ENCODE measurements around the gene DNAH14.
A peak's percentile ranks its signal among the peaks of the same experiment; 100 is the strongest.
"Not testable (repeated sequence)": the region's sequence is repeated elsewhere in the genome, so short reads cannot be mapped to it uniquely, and the experiment has no call there.

The DNAH14 gene

DNA sequence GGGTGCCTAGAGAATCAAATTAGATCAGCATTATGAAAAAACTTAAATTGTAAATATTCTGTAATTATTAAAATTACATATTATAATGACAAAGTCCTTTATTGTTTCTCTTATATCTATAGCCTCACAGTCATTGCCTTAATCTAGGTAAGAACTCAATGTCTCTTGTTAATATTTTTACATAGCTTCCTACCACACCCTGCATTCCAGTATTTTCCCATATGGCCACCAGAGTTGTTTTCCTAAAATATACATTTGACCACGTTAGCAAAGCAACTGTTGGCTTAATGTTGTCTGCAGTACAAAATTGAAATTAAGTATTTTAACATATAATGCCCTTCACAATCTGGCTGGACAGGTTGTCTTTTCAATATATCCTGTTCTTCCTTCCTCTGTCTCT lies 230.3 kb downstream of the DNAH14 start:
- DNase-seq = no peak

DNA sequence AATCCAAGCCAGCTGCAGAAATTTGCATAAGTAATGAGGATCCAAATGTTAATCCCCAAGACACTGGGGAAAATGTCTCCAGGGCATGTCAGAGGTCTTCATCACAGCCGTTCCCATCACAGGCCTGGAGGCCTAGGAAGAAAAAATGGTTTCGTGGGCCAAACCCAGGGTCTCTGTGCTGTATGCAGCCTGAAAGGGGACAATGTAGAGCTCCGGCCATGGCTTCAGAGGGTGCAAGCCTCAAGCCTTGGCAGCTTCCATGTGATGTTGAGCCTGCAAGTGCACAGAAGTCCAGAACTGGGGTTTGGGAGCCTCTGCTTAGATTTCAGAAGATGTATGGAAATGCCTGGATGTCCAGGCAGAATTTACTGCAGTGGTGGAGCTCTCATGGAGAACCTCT lies 247.9 kb downstream of the DNAH14 start:
- not testable (repeated sequence) for DNase-seq

DNA sequence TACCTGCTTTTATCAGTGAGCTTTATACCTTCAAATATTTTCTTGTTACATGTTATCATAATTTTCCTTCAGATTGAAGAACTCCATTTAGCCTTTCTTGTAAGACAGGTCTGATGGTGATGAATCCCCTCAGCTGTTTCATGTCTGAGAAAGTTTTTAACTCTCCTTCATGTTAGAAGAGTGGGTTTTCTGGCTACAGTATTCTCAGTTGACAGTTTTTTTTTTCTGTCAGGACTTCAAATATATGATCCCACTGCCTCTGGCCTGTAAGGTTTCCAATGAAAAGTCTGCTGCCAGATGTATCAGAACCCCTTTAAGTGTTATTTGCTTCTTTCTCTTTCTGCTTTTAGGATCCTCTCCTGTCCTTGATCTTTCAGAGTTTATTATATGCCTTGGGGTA lies 250.2 kb downstream of the DNAH14 start:
- no peak for DNase-seq

DNA sequence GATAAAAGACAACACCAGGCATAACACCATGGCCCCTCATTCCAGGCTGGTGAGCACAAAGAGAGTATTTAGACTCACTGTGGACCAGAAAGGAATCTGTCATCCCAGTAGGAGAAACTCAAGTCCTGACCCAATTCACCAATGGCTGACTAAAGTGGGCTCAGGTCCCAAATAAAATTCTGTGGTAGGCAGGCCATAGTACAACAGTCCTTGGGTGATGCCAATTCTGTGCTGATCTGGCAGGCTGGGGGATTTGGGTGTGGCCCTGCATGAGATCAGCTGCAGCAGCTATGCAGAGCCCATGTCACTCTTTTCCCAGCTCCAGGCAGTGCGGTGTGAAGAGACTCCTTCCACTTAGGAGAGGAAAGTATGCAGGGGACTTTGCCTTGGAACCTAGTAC lies 253.2 kb downstream of the DNAH14 start:
- DNase-seq = no peak

DNA sequence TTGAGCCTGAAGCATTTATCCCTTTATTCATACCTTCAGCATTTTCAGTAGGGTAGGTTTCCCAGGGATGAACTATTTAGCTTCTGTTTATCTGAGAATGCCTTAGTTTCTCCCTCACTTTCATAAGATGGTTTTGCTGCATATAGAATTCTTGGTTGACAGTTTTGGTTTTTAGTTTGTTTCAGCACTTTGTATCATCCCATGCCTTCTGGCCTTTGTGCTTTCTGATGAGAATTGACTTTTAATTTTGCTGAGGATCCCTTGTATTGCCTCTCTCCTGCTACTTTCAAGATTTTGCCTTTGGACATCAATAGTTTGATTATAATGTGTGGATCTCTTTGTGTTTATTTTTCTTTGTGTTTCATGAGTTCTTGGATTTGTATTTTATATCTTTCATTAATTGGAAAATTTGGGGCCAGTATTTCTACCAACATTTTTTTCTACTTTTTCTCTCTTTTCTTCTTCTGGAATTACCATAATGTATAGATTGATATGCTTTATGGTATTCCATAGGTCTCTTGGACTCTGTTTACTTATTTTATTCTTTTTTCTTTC lies 261.8 kb downstream of the DNAH14 start:
- no peak for DNase-seq

DNA sequence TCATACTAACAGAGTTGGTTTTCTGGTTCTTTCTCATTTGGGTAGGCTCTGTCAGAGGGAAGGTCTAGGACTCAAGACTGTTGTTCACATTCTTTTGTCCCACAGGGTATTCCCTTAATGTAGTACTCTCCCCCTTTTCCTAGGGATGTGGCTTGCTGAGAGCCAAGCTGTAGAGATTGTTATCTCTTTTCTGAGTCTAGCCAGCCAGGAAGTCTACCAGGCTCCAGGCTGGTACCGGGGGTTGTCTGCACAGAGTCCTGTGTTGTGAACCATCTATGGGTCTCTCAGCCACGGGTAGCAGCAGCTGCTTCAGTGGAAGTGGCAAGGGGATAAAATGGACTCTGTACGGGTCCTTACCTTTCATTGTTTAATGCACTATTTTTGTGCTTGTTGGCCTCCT lies 272.0 kb downstream of the DNAH14 start:
- DNase-seq = no peak

DNA sequence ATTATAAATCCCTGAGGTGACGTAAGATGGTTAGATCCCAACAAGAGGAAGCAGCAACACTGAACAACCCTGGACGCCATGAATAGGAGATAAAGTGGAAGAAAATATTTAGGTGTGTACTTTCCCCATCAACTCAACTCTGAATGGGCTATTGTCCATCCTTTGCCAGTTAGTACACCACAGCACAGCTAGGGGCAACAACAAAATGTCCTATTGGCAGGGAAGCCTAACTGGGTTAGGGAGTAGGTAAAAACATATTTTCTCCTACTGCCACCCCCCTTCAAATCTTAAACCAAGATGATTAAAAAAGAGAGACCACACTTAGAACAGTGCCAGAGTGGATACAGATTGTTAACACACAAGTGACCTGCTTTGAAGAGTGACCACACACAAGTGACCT lies 278.3 kb downstream of the DNAH14 start:
- no peak for DNase-seq

DNA sequence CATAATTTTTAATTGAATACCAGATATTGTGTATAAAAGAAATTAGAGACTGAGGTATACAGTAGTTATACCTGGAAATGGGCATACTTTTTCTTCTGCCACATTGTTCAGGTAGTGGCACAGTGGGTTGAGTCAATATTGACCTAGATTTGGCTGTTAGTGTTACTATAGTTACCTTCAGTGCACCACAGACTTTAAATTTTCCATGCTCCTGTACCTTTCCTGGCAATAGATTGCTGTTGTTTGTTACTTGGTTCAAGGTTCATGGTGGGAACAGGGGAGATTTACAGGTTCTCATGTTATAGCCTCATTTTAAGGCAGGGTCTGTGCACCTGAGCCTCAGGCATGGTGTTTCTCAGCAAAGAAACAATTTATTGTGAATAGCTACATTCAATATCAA lies 279.7 kb downstream of the DNAH14 start:
- no peak for DNase-seq

DNA sequence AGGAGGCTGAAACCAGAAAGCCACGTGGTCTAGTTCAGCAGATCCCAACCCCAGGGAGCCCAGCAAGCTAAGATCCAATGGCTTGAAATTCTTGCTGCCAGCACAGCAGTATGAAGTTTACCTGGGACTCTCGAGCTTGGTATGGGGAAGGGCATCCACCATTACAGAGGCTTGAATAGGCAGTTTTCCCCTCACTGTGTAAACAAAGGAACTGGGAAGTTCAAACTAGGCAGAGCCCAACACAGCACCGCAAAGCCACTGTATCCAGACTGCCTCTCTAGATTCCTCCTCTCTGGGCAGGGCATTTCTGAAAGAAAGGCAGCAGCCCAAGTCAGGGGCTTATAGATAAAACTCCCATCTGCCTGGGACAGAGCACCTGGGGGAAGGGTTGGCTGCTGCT lies 280.7 kb downstream of the DNAH14 start:
- not testable (repeated sequence) for DNase-seq

DNA sequence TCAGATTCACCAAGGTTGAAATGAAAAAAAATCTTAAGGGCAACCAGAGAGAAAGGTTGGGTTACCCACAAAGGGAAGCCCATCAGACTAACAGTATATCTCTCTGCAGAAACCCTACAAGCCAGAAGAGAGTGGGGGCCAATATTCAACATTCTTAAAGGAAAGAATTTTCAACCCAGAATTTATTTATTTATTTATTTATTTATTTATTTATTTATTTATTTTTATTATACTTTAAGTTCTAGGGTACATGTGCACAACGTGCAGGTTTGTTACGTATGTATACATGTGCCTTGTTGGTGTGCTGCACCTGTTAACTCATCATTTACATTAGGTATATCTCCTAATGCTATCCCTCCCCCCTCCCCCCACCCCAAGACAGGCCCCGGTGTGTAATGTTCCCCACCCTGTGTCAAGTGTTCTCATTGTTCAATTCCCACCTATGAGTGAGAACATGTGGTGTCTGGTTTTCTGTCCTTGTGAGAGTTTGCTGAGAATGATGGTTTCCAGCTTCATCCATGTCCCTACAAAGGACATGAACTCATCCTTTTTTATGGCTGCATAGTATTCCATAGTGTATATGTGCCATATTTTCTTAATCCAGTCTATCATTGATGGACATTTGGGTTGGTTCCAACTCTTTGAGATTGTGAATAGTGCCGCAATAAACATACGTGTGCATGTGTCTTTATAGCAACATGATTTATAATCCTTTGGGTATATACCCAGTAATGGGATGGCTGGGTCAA lies 282.4 kb downstream of the DNAH14 start:
- not testable (repeated sequence) for DNase-seq

DNA sequence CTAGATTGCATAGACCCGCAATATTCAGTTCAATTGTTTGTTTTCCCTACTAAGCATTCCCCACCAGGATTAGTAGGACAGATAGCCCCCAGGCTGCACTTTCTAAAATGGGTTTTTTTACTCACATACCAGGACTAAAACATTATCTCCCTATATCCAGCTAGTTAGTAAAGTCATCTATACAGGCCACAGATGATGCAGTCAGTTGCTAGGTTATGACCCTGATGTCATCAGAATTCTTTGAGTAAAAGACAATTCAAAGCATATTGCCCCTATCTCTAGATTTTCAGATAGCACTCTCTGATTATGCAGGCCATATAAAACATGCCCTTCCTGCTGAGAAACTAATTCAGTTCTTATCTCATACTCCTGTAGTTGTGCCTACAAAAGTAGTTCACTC lies 294.8 kb downstream of the DNAH14 start:
- no peak for DNase-seq

DNA sequence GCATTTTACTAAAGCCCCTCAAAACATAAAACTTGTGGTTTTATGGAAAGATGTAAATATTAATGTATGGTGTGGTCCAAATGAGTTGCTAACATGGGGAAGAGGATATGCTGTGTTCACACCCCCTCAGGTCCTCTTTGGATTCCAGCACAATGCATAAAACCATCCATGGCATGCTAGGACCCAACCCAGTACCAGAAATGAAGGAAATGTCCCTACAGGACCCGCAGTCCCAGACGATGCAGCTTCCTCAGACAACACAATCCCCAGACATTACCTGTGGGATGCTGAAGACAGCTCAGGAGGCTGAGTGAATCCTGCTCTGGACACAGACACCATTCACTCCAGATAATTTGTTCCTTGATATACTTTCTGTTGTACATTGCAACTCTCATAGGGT lies 296.2 kb downstream of the DNAH14 start:
- DNase-seq = no peak

DNA sequence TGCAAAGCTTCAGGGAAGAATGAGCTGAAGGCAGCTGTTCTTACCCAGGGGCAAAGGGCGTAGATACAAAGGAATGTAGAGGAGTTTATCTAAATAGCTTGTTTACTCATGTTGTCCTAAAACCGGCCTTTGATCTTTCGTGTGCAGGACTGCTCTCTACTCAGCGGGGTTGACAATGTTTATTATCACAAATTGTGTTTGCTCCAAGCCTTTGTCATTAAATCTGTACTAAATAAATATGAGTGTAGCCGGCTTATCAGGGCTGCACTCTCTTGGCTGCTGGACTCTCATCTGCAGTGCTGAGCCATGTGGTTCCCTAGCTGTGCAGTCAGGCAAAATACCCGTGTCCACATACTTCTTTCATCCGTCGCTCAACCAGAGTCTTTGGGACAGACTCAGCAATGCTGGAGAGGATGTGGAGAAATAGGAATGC lies 299.4 kb downstream of the DNAH14 start:
- no peak for DNase-seq

DNA sequence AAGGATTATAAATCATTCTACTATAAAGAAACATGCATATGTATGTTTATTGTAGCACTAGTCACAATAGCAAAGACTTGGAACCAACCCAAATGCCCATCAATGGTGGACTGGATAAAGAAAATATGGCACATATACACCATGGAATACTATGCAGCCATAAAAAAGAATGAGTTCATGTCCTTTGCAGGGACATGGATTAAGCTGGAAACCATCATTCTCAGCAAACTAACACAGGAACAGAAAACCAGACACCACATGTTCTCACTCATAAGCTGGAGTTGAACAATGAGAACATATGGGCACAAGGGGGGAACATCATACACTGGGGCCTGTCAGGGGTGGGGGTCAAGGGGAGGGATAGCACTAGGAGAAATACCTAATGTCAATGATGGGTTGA lies 300.0 kb downstream of the DNAH14 start:
- not testable (repeated sequence) for DNase-seq

DNA sequence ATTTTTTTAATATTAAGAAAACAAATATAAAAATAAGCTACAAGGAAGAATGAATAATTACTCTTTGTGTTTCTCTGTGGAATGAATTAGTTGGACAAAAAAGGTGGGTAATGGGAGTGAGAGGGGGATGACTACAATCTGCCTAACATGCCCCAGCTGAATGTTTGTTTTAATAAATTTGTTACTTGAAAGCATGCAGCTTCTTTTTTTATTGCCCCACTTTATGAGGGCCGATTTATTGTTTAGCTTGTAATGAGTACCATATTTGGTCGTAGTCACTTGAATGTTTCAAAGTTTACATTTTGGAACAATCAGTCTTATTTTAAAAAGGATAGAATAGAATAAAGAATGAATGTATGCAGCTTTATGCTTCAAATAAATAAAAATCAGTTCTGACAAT lies 301.0 kb downstream of the DNAH14 start:
- DNase-seq = no peak

DNA sequence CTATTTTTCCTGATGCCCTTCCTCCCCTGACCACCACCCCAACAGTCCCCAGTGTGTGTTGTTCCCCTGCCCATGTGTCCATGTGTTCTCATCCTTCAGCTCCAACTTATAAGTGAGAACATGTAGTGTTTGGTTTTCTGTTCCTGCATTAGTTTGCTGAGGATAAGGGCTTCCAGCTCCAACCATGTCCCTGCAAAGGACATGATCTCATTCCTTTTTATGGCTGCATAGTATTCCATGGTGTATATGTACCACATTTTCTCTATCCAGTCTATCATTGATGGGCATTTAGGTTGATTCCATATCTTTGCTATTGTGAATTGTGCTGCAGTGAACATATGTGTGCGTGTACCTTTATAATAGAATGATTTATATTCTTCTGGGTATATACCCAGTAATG lies 303.5 kb downstream of the DNAH14 start:
- not testable (repeated sequence) for DNase-seq

DNA sequence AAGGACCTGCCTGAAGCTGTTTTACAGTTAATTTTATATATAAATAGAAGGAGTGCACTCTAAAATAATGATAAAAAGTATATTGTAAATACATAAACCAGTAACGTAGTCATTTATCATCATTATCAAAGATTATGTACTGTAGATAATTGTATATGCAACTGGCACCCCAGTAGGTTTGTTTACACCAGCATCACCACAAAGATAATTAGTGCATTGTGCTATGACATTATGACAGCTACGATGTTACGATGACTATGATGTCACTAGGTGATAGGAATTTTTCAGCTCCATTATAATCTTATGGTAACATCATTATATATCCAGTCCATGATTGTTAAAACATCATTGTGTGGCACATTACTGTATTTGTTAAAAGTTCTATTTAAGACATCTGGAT lies 313.1 kb downstream of the DNAH14 start:
- peak in 1 of 2 experiments; percentile 25 for DNase-seq

DNA sequence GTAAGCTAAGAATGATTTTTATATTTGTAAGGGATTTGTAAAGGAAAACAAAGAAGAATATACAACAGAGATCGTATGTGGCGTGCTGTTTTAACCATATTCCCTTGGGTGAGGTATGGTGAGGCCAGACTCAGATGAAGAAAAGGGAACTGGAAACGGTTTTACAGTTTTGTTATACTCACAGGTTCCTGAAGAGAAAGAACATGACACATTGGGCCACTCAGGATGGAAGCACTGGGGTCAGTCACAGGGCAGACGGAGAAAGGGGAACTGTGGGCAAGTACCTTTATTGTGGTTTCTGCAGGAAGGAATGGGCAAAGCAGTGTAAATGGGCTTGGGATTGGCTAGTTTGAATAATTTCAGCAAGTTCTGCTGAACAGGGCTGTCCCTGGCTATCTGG lies 321.0 kb downstream of the DNAH14 start:
- no peak for DNase-seq

DNA sequence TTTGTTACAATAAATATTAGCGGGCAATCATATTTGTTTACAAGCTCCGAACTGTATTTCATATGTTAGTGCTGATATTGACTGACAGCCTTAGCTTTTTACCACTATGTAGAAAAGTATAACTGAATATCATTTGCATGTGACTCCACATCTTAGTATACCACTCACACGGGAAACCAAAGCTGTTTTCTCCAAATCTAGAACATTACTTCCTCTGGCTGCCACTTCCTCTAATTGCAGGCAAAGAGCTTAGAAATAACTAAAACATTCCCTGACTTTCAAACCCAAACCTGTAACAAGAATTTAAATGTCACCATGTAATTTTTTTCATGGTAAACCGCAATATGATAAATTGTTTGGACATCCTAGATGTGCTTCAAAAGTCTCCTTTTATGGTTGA lies 323.7 kb downstream of the DNAH14 start:
- no peak for DNase-seq

DNA sequence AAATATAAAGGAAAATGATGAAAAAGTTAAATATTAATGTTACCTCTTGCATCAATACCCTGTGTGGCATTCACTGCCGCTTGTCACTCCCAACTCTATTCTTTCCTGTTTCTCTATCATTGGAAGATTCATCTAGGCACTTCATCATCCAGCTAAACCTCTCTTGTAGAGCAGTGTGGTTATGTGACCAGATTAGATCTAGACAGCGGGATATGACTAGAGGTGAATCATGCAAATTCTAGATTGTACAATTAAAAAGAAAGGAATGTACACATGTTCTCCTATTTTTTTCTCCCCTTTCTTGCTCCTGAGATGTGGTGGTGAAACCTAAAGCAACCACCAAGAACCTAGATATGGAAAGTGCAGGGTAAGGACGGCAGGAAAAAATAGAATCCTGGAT lies 324.3 kb downstream of the DNAH14 start:
- DNase-seq = no peak

DNA sequence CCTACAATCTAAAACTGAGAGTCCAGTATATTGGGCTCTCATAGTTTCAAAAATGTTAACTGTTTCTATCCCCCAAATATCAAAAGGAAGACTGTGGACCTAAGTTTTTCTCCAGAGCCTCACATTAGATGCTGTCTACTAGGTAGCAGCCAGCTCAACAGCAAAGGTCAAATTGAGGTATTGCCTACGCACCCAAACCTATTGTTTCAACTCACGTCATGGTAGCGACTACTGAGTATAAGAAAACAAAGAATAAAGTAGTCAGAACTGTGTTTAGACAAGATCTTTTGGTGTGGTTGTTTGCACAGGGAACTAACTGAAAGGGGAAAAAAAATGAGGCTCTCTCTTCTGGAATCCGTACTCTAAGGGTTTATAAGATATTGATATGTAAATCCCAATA lies 325.2 kb downstream of the DNAH14 start:
- DNase-seq = no peak

DNA sequence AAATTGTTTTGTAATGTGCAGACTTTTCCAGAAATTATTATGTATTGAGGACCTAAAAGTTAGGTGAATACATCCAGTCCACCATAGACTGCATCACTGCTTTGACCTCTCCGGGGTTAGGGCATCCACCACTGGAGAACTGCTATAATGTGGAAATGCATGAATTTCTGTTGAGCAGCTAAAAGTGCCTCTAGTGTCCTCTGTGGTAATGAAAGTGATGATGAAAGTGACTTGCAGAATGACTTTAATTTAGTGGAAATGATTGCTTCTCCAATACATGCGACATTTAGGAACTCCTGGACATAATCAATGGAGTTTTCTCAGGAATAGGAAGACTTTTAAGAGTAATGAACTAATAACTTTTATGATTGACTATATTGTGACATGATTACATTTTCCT lies 327.6 kb downstream of the DNAH14 start:
- no peak for DNase-seq

DNA sequence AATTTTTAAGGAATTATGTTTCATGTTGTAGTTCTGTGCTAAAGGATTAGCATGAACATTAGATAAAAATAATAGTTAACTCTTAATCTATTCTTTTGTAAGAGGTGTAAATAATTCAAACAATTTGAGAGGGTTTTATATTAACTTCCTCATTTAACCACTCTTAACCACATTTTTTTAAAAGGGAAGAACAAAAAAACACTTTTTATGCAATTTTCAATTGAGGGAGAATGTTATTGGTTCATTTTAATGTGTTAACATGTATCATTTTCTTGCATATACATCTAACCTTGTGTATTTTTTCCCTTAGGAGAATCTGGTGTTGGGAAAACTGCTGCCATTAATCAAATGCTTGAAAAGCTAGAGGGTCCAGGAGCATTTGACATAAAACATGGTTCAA lies 329.3 kb downstream of the DNAH14 start:
- no peak for DNase-seq

DNA sequence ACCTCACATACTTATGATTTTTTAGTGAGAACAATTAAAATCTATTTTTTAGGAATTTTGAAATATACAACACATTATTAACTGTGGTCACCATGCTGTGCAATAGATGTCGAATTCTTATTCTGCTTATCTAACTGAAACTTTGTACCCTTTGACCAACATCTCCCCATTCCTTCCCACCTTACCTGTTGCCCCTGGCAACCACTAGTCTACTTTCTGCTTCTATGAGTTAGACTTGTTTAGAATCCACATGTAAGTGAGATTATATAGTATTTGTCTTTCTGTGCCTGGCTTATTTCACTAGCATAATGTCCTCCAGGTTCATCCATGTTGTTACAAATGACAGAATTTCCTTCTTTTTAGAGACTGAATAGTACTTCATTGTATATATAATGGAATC lies 330.1 kb downstream of the DNAH14 start:
- no peak for DNase-seq

DNA sequence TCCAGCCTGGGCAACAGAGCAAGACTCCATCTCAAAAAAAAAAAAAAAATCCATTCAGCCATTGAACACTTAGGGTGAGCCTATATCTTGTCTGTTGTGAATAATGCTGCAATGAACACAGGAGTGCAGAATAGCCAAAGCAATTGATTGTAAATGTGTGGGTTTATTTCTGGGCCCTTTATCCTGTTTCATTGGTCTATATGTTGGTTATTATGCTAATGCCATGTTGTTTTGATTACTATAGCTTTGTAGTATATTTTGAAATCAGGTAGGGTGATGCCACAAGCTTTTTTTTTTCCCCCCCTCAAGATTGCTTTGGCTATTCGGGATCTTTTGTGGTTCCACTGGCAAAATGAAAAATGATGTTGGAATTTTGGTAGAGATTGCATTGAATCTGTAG lies 330.8 kb downstream of the DNAH14 start:
- no peak for DNase-seq
